ENCODE data around the gene CEP68. TPM values are rescaled to one million over a fixed set of nuclear protein-coding genes. Genes with fewer than 3 reads are reported as not detected.

CEP68 gene
- total and polyA plus RNA-seq, 12 donors = 5.6 to 19.3 (median 10.7) TPM

DNA sequence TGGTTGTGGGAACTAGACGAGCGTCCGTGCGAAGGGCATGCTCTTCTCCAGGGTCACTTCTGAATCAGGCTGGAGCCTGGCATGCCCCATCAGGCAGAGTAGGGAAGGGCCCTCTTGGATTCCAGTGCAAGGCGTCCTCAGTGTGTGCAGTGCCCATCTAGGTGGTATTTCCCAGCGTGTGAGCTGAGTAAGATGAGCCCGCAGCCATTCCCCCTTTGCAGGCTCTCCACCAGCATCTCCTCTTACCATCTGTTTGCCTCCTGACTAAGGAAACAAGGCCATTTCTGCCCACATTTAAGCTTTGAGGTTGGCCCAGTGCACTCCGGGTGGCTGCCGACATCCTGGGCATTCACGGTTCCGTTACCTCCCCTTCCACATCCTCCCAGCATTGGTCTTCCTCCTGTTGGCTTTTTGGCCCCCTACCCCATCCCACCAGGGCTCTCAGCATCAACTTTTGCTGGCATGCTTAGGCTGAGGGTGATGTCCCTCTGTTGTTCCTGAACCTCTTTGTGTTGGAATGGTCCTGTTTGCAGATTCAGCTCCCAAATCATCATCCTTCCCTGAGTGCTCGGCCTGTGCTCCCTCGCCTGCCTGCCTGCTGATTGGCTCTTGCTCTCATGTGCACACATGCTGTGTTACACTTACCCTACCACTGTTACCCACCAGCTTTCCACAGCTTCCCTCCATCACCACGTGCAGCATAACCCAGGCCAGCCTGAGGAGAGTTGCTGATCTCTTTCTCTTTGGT lies 11.8 kb downstream of the CEP68 start:
- peaks cover 0 to 23% of the 10 kb centered on the region in 2 donors for H3K36me3 ChIP-seq (replicated peaks in 1 of 2)
- peaks cover 25 to 72% of the 10 kb centered on the region in 2 donors for H3K4me1 ChIP-seq (replicated peaks in 1 of 2)
- no peak for DNase-seq
- 63 to 76% (median 65%) methylated on average over 14 of the region's 14 CpGs for WGBS, 4 donors
- no peak overlapping the region for H3K4me3 ChIP-seq
- intact Hi-C loops (cut with DNase I) = loop anchor here (5.0 to 10.0 kb wide), 4 partner anchors 57 to 119 kb away; no protein-coding TSS in a partner anchor
- H3K27ac ChIP-seq = no peak overlapping the region
- TF ChIP-seq POLR2A (IDR thresholded peaks at IDR 0.05) = no peak
- TF ChIP-seq, protein P1, sequence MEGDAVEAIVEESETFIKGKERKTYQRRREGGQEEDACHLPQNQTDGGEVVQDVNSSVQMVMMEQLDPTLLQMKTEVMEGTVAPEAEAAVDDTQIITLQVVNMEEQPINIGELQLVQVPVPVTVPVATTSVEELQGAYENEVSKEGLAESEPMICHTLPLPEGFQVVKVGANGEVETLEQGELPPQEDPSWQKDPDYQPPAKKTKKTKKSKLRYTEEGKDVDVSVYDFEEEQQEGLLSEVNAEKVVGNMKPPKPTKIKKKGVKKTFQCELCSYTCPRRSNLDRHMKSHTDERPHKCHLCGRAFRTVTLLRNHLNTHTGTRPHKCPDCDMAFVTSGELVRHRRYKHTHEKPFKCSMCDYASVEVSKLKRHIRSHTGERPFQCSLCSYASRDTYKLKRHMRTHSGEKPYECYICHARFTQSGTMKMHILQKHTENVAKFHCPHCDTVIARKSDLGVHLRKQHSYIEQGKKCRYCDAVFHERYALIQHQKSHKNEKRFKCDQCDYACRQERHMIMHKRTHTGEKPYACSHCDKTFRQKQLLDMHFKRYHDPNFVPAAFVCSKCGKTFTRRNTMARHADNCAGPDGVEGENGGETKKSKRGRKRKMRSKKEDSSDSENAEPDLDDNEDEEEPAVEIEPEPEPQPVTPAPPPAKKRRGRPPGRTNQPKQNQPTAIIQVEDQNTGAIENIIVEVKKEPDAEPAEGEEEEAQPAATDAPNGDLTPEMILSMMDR (IDR thresholded peaks at IDR 0.05) = peak in 2 of 6 experiments; percentile 3 to 4
- H3K9me3 ChIP-seq (replicated peaks in 1 of 3) = no peaks in the 10 kb centered on the region
- H3K27me3 ChIP-seq = no peaks in the 10 kb centered on the region

DNA sequence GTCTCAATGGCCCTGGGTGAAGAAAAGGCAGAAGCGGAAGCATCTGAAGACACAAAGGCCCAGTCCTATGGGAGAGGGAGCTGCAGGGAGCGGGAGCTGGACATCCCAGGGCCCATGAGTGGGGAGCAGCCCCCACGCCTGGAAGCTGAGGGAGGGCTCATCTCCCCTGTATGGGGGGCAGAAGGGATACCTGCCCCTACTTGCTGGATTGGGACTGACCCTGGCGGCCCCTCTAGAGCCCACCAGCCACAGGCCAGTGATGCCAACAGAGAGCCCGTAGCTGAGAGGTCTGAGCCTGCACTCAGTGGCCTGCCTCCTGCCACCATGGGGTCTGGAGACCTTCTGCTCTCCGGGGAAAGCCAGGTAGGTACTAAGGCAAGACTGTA lies 13.2 kb downstream of the CEP68 start:
- intact Hi-C loops (cut with DNase I) = loop anchor here (5.0 to 10.0 kb wide), 4 partner anchors 55 to 118 kb away; no protein-coding TSS in a partner anchor
- Histone ChIP-seq H3K4me3 (no peak overlapping the region), H3K27ac (peak overlapping the region; percentile 41 to 90 (median 86)), H3K4me1 (replicated peaks in 1 of 2) (peaks cover 25 to 60% of the 10 kb centered on the region in 2 donors), H3K27me3 (no peaks in the 10 kb centered on the region), H3K9me3 (replicated peaks in 1 of 3) (no peaks in the 10 kb centered on the region), H3K36me3 (replicated peaks in 1 of 2) (peaks cover 0 to 38% of the 10 kb centered on the region in 2 donors)
- no peak for DNase-seq
- TF ChIP-seq, protein P1 (IDR thresholded peaks at IDR 0.05) = no peak
- TF ChIP-seq POLR2A (IDR thresholded peaks at IDR 0.05) = no peak
- 81 to 93% (median 91%) methylated on average over 3 to 6 of the region's 6 CpGs for WGBS, 4 donors

DNA sequence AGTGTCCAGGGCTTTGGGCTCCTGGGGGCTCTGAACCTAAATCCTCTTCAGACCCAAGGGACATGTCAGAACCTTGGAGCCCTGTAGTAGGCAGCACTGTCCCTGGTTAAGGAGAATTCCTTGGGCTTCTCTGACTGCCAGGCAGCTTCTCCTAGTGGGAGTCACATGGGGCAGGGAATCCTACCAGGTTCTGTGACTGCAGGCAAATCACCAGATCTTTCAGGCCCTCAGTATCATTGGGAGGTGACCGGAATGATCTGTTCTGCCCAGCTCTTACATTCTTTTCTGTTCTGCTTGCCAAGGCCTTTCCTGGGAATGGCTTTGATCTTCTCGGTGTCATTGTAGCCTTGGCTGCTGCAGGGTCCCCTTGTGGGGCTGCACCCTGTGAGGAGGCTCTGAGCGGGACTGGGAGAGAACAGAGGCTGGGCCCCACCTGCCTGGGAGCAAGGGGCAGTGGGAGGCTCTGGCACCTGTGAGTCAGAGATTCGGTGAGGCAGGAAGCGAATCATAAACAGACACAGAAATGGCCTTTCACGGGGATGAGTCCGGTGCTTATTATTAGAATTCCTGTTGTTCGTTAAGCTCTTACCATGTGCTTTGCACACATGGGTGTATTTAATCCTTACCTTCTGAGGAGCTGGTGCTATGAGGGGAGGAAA lies 14.1 kb downstream of the CEP68 start:
- no peak overlapping the region for H3K4me3 ChIP-seq
- intact Hi-C loops (cut with DNase I) = no loop called here
- 16 to 32% (median 24%) methylated on average over 6 to 8 of the region's 8 CpGs for WGBS, 4 donors
- H3K9me3 ChIP-seq (replicated peaks in 1 of 3) = no peaks in the 10 kb centered on the region
- H3K27ac ChIP-seq = peak overlapping the region; percentile 41 to 90 (median 86)
- TF ChIP-seq, protein P1 (IDR thresholded peaks at IDR 0.05) = peak; percentile 33 to 57 (median 48)
- peak in 1 of 2 donors; percentile 64 for TF ChIP-seq POLR2A (IDR thresholded peaks at IDR 0.05)
- peaks cover 0 to 38% of the 10 kb centered on the region in 2 donors for H3K36me3 ChIP-seq (replicated peaks in 1 of 2)
- H3K4me1 ChIP-seq (replicated peaks in 1 of 2) = peaks cover 18 to 57% of the 10 kb centered on the region in 2 donors
- DNase-seq = peak; percentile 55 to 89 (median 86)
- no peaks in the 10 kb centered on the region for H3K27me3 ChIP-seq

GRCh38 chr2:65070856-65071255 lies 14.6 kb downstream of the CEP68 start:
- intact Hi-C loops (cut with DNase I) = no loop called here
- 59 to 73% (median 64%) methylated on average over 6 of the region's 6 CpGs for WGBS, 4 donors

More at GRCh38 chr2:65070856-65071255, 14.6 kb downstream of the CEP68 start:
- Histone ChIP-seq H3K27ac (peak overlapping the region; percentile 41 to 90 (median 86)), H3K27me3 (no peaks in the 10 kb centered on the region), H3K9me3 (replicated peaks in 1 of 3) (no peaks in the 10 kb centered on the region), H3K36me3 (replicated peaks in 1 of 2) (peaks cover 0 to 38% of the 10 kb centered on the region in 2 donors), H3K4me3 (no peak overlapping the region), H3K4me1 (replicated peaks in 1 of 2) (peaks cover 18 to 57% of the 10 kb centered on the region in 2 donors)
- DNase-seq = no peak
- TF ChIP-seq, protein P1 (IDR thresholded peaks at IDR 0.05) = no peak
- no peak for TF ChIP-seq POLR2A (IDR thresholded peaks at IDR 0.05)
